ENCODE data around the gene WDFY4. TPM values are rescaled to one million over a fixed set of nuclear protein-coding genes. Genes with fewer than 3 reads are reported as not detected.

The WDFY4 gene
- total RNA-seq, 1 experiment from 2014 or later, result 0.22 TPM

DNA sequence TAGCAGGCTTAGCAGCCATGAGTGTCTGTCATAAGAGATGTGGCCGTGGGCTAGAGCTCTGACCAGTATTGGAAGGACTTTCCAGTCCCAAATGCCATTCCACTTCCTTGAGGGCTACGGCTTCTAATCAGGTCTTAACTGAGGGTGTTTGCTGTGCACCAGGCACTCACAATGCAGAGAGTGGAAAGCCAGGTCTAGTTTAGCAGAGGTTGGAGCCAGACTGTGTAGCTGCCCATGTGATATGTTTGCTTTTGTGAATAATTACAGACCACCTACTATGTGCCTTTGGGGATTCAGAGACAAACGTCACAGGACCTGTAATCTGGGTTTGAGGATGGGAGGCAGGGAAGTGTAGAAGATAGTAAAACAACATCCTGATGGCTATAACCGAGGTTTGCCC, 79.8 kb downstream of the WDFY4 start:
- ATAC-seq, result no peak
- no peaks in the 10 kb centered on the region for H3K9me3 ChIP-seq (ENCODE audit: control insufficient read depth in 1 of 2, insufficient read depth in 1 of 2, low read depth in 1 of 2, low read length in 2 of 2)
- CTCF ChIA-PET, result interaction anchor here (1.4 kb wide), 1 partner anchor 108 kb away, joined by 4 read pairs; no protein-coding TSS in a partner anchor

More for the DNA sequence above, 79.8 kb downstream of the WDFY4 start:
- Histone ChIP-seq H3K9me2 (ENCODE audit: insufficient read depth) (no peaks in the 10 kb centered on the region), H3K4me1 (ENCODE audit: control insufficient read depth in 1 of 2, insufficient read depth in 2 of 2, low read length in 2 of 2) (no peaks in the 10 kb centered on the region), H4K20me1 (ENCODE audit: insufficient read depth) (no peaks in the 10 kb centered on the region), H3K4me3 (replicated peaks in 1 of 2; ENCODE audit: low read depth in 1 of 2, low read length in 2 of 2) (no peak overlapping the region), H3K27me3 (ENCODE audit: insufficient read depth, low read length) (peaks cover 38% of the 10 kb centered on the region), H3K36me3 (ENCODE audit: control insufficient read depth in 1 of 2, insufficient read depth in 2 of 2, low read length in 2 of 2) (no peaks in the 10 kb centered on the region), H3K9ac (ENCODE audit: low read length) (no peak overlapping the region), H3K27ac (ENCODE audit: low read depth, low read length) (no peak overlapping the region), H2AFZ (ENCODE audit: low read depth, low read length, poor library complexity, severe bottlenecking) (no peak overlapping the region), H3K79me2 (ENCODE audit: insufficient read depth, low read length) (no peaks in the 10 kb centered on the region), H3K4me2 (ENCODE audit: low read length) (no peak overlapping the region)
- POLR2A ChIA-PET, result no interaction called here
- intact Hi-C loops (cut with micrococcal nuclease), result no loop called here
- no peak for DNase-seq (ENCODE audit: low read depth, low spot score)
- RAD21 ChIA-PET (ENCODE audit: low non-redundant PET in 1 of 2, low total read pairs in 2 of 2, uncharacterized antibody in 2 of 2, unreplicated experiment in 2 of 2), result no interaction called here
- BruUV-seq (replicated peaks), result no TSS peak
- no peak for TF ChIP-seq JUND (IDR thresholded peaks at IDR 0.05)
- TF ChIP-seq, protein P1, sequence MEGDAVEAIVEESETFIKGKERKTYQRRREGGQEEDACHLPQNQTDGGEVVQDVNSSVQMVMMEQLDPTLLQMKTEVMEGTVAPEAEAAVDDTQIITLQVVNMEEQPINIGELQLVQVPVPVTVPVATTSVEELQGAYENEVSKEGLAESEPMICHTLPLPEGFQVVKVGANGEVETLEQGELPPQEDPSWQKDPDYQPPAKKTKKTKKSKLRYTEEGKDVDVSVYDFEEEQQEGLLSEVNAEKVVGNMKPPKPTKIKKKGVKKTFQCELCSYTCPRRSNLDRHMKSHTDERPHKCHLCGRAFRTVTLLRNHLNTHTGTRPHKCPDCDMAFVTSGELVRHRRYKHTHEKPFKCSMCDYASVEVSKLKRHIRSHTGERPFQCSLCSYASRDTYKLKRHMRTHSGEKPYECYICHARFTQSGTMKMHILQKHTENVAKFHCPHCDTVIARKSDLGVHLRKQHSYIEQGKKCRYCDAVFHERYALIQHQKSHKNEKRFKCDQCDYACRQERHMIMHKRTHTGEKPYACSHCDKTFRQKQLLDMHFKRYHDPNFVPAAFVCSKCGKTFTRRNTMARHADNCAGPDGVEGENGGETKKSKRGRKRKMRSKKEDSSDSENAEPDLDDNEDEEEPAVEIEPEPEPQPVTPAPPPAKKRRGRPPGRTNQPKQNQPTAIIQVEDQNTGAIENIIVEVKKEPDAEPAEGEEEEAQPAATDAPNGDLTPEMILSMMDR (IDR thresholded peaks at IDR 0.05 in 2 of 3, conservative IDR thresholded peaks at IDR 0.05 in 1 of 3; ENCODE audit: borderline replicate concordance in 1 of 3, insufficient read depth in 1 of 3, low read depth in 2 of 3, low read length in 2 of 3), result no peak
- no peak for TF ChIP-seq YY1 (IDR thresholded peaks at IDR 0.05; ENCODE audit: extremely low read depth, insufficient replicate concordance, low read depth, low read length)
- TF ChIP-seq SIN3A (IDR thresholded peaks at IDR 0.05; ENCODE audit: low read depth), result no peak
- TF ChIP-seq, protein P2, sequence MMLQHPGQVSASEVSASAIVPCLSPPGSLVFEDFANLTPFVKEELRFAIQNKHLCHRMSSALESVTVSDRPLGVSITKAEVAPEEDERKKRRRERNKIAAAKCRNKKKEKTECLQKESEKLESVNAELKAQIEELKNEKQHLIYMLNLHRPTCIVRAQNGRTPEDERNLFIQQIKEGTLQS (IDR thresholded peaks at IDR 0.05), result no peak
- TF ChIP-seq, protein P3, sequence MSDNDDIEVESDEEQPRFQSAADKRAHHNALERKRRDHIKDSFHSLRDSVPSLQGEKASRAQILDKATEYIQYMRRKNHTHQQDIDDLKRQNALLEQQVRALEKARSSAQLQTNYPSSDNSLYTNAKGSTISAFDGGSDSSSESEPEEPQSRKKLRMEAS (IDR thresholded peaks at IDR 0.05), result no peak
- TF ChIP-seq, protein P4, sequence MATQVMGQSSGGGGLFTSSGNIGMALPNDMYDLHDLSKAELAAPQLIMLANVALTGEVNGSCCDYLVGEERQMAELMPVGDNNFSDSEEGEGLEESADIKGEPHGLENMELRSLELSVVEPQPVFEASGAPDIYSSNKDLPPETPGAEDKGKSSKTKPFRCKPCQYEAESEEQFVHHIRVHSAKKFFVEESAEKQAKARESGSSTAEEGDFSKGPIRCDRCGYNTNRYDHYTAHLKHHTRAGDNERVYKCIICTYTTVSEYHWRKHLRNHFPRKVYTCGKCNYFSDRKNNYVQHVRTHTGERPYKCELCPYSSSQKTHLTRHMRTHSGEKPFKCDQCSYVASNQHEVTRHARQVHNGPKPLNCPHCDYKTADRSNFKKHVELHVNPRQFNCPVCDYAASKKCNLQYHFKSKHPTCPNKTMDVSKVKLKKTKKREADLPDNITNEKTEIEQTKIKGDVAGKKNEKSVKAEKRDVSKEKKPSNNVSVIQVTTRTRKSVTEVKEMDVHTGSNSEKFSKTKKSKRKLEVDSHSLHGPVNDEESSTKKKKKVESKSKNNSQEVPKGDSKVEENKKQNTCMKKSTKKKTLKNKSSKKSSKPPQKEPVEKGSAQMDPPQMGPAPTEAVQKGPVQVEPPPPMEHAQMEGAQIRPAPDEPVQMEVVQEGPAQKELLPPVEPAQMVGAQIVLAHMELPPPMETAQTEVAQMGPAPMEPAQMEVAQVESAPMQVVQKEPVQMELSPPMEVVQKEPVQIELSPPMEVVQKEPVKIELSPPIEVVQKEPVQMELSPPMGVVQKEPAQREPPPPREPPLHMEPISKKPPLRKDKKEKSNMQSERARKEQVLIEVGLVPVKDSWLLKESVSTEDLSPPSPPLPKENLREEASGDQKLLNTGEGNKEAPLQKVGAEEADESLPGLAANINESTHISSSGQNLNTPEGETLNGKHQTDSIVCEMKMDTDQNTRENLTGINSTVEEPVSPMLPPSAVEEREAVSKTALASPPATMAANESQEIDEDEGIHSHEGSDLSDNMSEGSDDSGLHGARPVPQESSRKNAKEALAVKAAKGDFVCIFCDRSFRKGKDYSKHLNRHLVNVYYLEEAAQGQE (IDR thresholded peaks at IDR 0.05; ENCODE audit: low read depth), result no peak
- TF ChIP-seq TCF7L2 (IDR thresholded peaks at IDR 0.05; ENCODE audit: borderline replicate concordance, extremely low read depth, insufficient read depth, insufficient read length), result no peak
- TF ChIP-seq RAD21 (IDR thresholded peaks at IDR 0.05; ENCODE audit: low read depth), result no peak
- TF ChIP-seq, protein P5, sequence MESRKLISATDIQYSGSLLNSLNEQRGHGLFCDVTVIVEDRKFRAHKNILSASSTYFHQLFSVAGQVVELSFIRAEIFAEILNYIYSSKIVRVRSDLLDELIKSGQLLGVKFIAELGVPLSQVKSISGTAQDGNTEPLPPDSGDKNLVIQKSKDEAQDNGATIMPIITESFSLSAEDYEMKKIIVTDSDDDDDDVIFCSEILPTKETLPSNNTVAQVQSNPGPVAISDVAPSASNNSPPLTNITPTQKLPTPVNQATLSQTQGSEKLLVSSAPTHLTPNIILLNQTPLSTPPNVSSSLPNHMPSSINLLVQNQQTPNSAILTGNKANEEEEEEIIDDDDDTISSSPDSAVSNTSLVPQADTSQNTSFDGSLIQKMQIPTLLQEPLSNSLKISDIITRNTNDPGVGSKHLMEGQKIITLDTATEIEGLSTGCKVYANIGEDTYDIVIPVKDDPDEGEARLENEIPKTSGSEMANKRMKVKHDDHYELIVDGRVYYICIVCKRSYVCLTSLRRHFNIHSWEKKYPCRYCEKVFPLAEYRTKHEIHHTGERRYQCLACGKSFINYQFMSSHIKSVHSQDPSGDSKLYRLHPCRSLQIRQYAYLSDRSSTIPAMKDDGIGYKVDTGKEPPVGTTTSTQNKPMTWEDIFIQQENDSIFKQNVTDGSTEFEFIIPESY (IDR thresholded peaks at IDR 0.05; ENCODE audit: extremely low read depth, insufficient replicate concordance, low read length), result no peak
- TF ChIP-seq POLR2AphosphoS5 (IDR thresholded peaks at IDR 0.05; ENCODE audit: low read depth, low read length), result no peak
- TF ChIP-seq POLR2A (IDR thresholded peaks at IDR 0.05; ENCODE audit: borderline replicate concordance, extremely low read depth, insufficient read depth, insufficient read length), result no peak
- TF ChIP-seq EZH2phosphoT487 (IDR thresholded peaks at IDR 0.05; ENCODE audit: borderline replicate concordance), result no peak
- no peak for TF ChIP-seq SRF (IDR thresholded peaks at IDR 0.05; ENCODE audit: low read depth)
- TF ChIP-seq ZNF274 (IDR thresholded peaks at IDR 0.05; ENCODE audit: low read depth, low read length), result no peak
- TF ChIP-seq SP1 (IDR thresholded peaks at IDR 0.05; ENCODE audit: low read depth), result no peak
- TF ChIP-seq FOSL1 (IDR thresholded peaks at IDR 0.05; ENCODE audit: low read depth), result no peak
- TF ChIP-seq ELF1 (IDR thresholded peaks at IDR 0.05; ENCODE audit: borderline replicate concordance, low read depth), result no peak
- no peak for TF ChIP-seq CBX3 (IDR thresholded peaks at IDR 0.05; ENCODE audit: low read depth)
- TF ChIP-seq ZFX (IDR thresholded peaks at IDR 0.05), result no peak
